ENCODE results near the gene INAFM2.

DNA sequence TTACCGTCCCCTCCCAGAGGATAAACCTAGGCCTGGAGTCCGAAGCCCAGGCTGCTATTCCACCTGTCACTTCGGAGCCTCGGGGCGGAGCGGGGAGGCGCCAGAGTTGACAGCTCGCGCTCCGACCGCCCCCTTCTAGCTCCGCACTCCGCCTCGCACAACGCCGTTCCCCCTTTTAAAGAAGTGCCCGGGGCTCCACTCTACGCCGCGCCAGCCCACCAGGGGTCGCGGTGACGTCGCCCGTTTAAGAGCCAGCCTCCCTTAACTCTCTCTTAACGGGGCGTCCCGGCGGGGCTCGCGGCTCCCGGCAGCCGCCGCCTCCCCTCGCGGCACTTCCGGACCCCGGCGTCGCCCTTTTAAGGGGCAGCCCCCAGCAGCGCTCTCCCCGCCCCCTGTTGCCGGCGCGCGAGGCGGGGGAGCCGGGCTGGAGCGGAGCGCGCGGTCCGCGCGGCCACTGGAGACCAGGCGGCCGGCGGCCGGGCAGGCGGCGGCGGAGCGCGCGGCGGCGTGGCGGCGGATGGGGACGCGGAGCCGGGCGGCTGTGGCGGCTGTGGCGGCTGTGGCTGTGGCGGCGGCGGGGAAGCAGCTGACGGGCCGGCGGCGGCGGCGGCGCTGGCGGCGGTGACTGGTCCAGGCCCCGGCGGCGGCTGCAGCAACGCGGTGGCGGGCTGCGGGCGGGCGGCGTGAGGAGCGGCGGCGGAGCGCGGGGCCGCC is at the start of gene INAFM2:
- peak; percentile 66 for TF ChIP-seq CTCF (conservative IDR thresholded peaks at IDR 0.05; ENCODE audit: low read length)
- TF ChIP-seq EZH2phosphoT487 (IDR thresholded peaks at IDR 0.05; ENCODE audit: borderline replicate concordance, low read depth, low read length), result no peak

All from OCI-LY7 (cell line).